Spleen (tissue), 11 donors: ENCODE data around the gene ADCY10. TPM values are rescaled to one million over a fixed set of nuclear protein-coding genes. Genes with fewer than 3 reads are reported as not detected.

Experiments used
- DNase-seq: peaks from one replicate; pipeline ENCODE4 v3.0.0-alpha.2; 2020
- H3K27ac ChIP-seq, 8 donors: fragments of 200-600 bp; sonication (generic) in 7 of 8; 1 replicate in 4 of 8; 2 replicates in 4 of 8; pipeline versions ENCODE4 v1.5.0 to v1.8.0; 2016 to 2021; ENCODE audit warnings: inconsistent platforms in 4 of 8, mild to moderate bottlenecking in 4 of 8, moderate library complexity in 1 of 8
- H3K27me3 ChIP-seq, 7 donors: fragments of 200-600 bp; sonication (generic) in 6 of 7; replicated peaks in 1 of 7; 1 replicate in 4 of 7; 2 replicates in 3 of 7; pipeline versions ENCODE4 v1.5.0 to v1.8.0; 2016 to 2021; ENCODE audit warnings: inconsistent platforms in 3 of 7, mild to moderate bottlenecking in 1 of 7
- H3K36me3 ChIP-seq, 6 donors: fragments of 200-600 bp; sonication (generic) in 5 of 6; 1 replicate in 4 of 6; 2 replicates in 2 of 6; pipeline versions ENCODE4 v1.5.0 to v1.8.0; 2016 to 2021; ENCODE audit warnings: inconsistent platforms in 2 of 6
- H3K4me1 ChIP-seq, 6 donors: fragments of 200-600 bp; sonication (generic) in 5 of 6; 1 replicate in 3 of 6; 2 replicates in 3 of 6; pipeline versions ENCODE4 v1.5.0 to v1.8.0; 2016 to 2021; ENCODE audit warnings: inconsistent platforms in 3 of 6
- H3K4me3 ChIP-seq, 8 donors: fragments of 200-600 bp; sonication (generic) in 7 of 8; 1 replicate in 4 of 8; 2 replicates in 4 of 8; pipeline versions ENCODE4 v1.5.0 to v1.8.0; 2016 to 2021; ENCODE audit warnings: inconsistent platforms in 4 of 8, mild to moderate bottlenecking in 4 of 8, moderate library complexity in 2 of 8
- H3K9me3 ChIP-seq, 8 donors: fragments of 200-600 bp; sonication (generic) in 7 of 8; 1 replicate in 4 of 8; 2 replicates in 4 of 8; pipeline versions ENCODE4 v1.5.0 to v1.8.0; 2016 to 2021; ENCODE audit warnings: inconsistent platforms in 4 of 8
- POLR2A ChIP-seq, 3 donors: fragments of 450-650 bp; IDR thresholded peaks; one replicate each; pipeline ENCODE4 v1.5.1; 2017; ENCODE audit warnings: antibody characterized with exemption in 3 of 3, mild to moderate bottlenecking in 1 of 3
- POLR2AphosphoS5 ChIP-seq, 3 donors: sonication (generic); formaldehyde crosslinking; IDR thresholded peaks; one replicate each; pipeline ENCODE4 v1.5.1; 2017; ENCODE audit warnings: antibody characterized with exemption in 3 of 3
- WGBS, 5 donors: extraction: QIAGEN DNeasy Blood & Tissue Kit in 3 of 5; methylation state at CpG; one replicate each; pipeline versions ENCODE4 v1.1.5 to v1.1.7; 2013 to 2018; 5-methylcytosine and 5-hydroxymethylcytosine counted together
- intact Hi-C: fragments of 100-400 bp; cut with DNase I; formaldehyde crosslinking; loops from one replicate; pipeline ENCODE4 v1.15.0; 2023; ENCODE audit warnings: low total_unique reads
- polyA plus RNA-seq, 3 donors: library from polyadenylated mRNA; stranded (reverse); fragments of 200-250 nt; gene quantifications; one replicate each; pipeline ENCODE4 v1.2.1, GENCODE V29; 2013
- total RNA-seq, 7 donors: library from RNA; depleted of rRNA in 3 of 7; stranded (reverse); fragments of >200 nt in 3 of 7; fragmentation: NEBNext Ultra II Directional in 4 of 7; extraction: Animal tissue kit (Norgen Biotek cat#: 25700) in 4 of 7; gene quantifications; one replicate each; pipeline versions ENCODE4 v1.1.0 to v1.2.1, GENCODE V29; 2016 to 2021
- TF ChIP-seq, protein P1 (sequence below), 11 experiments: fragments of 200-600 bp in 7 of 11; fragments of 450-650 bp in 4 of 11; sonication (generic) in 4 of 11; IDR thresholded peaks in 8 of 11; conservative IDR thresholded peaks in 3 of 11; 1 replicate in 7 of 11; 2 replicates in 4 of 11; pipeline versions ENCODE4 v1.4.0 to v1.8.0; 2016 to 2021; ENCODE audit warnings: antibody characterized with exemption in 11 of 11, inconsistent platforms in 4 of 11, mild to moderate bottlenecking in 1 of 11
- donor health status: healthy with polysubstance abuse.
- donor health status: DM: no; HTN: no; CAD: no; lungs with moderate emphysema.
- donor health status: DM: no; HTN: no; CAD: no.
- donor health status: Bipolar disorder and iron deficiency.
- donor health status: healthy.
- donor health status: DM: no; HTN: no; CAD: no.
- donor health status: DM: yes; HTN: yes; CAD: no.

The ADCY10 gene
- total and polyA plus RNA-seq, 10 donors: 0.04 to 0.40 (median 0.16) TPM; not detected in 4

GRCh38 chr1:167854184-167854583 is 59.8 kb downstream of the ADCY10 start:
- no peaks in the 10 kb centered on the region for H3K4me1 ChIP-seq
- no peak overlapping the region for H3K27ac ChIP-seq
- no peaks in the 10 kb centered on the region for H3K27me3 ChIP-seq
- WGBS, 5 donors: 84 to 91% (median 86%) methylated on average over 5 of the region's 5 CpGs
- TF ChIP-seq POLR2AphosphoS5 (IDR thresholded peaks at IDR 0.05): no peak
- no peak for TF ChIP-seq POLR2A (IDR thresholded peaks at IDR 0.05)
- TF ChIP-seq, protein P1, sequence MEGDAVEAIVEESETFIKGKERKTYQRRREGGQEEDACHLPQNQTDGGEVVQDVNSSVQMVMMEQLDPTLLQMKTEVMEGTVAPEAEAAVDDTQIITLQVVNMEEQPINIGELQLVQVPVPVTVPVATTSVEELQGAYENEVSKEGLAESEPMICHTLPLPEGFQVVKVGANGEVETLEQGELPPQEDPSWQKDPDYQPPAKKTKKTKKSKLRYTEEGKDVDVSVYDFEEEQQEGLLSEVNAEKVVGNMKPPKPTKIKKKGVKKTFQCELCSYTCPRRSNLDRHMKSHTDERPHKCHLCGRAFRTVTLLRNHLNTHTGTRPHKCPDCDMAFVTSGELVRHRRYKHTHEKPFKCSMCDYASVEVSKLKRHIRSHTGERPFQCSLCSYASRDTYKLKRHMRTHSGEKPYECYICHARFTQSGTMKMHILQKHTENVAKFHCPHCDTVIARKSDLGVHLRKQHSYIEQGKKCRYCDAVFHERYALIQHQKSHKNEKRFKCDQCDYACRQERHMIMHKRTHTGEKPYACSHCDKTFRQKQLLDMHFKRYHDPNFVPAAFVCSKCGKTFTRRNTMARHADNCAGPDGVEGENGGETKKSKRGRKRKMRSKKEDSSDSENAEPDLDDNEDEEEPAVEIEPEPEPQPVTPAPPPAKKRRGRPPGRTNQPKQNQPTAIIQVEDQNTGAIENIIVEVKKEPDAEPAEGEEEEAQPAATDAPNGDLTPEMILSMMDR (IDR thresholded peaks at IDR 0.05 in 8 of 11, conservative IDR thresholded peaks at IDR 0.05 in 3 of 11): no peak
- intact Hi-C loops: no loop called here
- no peak overlapping the region for H3K4me3 ChIP-seq
- no peaks in the 10 kb centered on the region for H3K36me3 ChIP-seq
- no peak for DNase-seq
- H3K9me3 ChIP-seq: no peaks in the 10 kb centered on the region

GRCh38 chr1:167849666-167850065 is 64.3 kb downstream of the ADCY10 start:
- Histone ChIP-seq H3K9me3 (no peaks in the 10 kb centered on the region), H3K27ac (no peak overlapping the region), H3K4me3 (no peak overlapping the region), H3K4me1 (no peaks in the 10 kb centered on the region), H3K27me3 (no peaks in the 10 kb centered on the region), H3K36me3 (no peaks in the 10 kb centered on the region)
- intact Hi-C loops: no loop called here
- no peak for DNase-seq
- TF ChIP-seq POLR2AphosphoS5 (IDR thresholded peaks at IDR 0.05) (no peak), POLR2A (IDR thresholded peaks at IDR 0.05) (no peak)
- TF ChIP-seq, protein P1 (IDR thresholded peaks at IDR 0.05 in 8 of 11, conservative IDR thresholded peaks at IDR 0.05 in 3 of 11): no peak
- 83 to 90% (median 89%) methylated on average over 7 of the region's 7 CpGs for WGBS, 5 donors

DNA sequence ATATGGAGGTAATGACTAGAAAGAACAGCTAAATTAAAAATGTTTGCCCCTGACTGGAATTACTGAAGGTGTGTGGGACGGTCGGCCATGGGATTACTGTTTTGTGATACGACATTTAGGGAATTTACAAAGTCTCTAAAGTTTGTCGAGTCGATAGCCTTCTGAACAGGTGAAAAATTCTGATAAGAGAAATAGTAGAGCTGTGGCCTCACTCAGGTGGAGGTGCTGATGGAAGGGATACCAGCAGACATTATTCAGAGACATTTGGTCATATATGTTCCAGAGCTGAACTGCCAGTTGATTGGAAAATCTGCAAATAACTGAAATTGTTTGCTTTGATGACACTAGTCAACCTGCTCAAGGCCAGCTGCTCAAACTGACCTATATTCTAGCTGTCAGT is 71.1 kb downstream of the ADCY10 start:
- Histone ChIP-seq H3K4me1 (no peaks in the 10 kb centered on the region), H3K36me3 (no peaks in the 10 kb centered on the region), H3K27ac (no peak overlapping the region), H3K9me3 (no peaks in the 10 kb centered on the region), H3K4me3 (no peak overlapping the region), H3K27me3 (no peaks in the 10 kb centered on the region)
- WGBS, 5 donors: 94 to 98% (median 96%) methylated on average over 5 of the region's 5 CpGs
- intact Hi-C loops: no loop called here
- DNase-seq: no peak
- TF ChIP-seq POLR2A (IDR thresholded peaks at IDR 0.05): no peak

DNA sequence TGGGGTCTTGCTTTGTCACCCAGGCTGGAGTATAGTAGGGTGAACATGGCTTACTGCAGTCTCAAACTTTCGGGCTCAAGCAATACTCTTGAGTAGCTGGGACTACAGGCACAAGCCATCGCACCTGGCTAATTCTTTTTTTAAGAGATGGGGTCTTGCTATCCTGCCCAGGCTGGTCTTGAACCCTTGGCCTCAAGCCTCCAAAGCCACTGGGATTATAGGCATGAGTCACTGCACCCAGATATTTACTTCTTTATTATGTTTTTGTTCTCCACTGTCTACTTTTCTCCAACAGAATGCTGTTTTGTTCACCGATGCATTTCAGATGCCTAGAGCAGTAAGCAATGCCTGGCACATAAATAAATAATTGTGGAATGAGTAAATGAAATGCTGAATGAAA is 72.4 kb downstream of the ADCY10 start:
- intact Hi-C loops: no loop called here
- TF ChIP-seq POLR2AphosphoS5 (IDR thresholded peaks at IDR 0.05) (no peak), POLR2A (IDR thresholded peaks at IDR 0.05) (no peak)
- TF ChIP-seq, protein P1 (IDR thresholded peaks at IDR 0.05 in 8 of 11, conservative IDR thresholded peaks at IDR 0.05 in 3 of 11): no peak
- no peaks in the 10 kb centered on the region for H3K9me3 ChIP-seq

GRCh38 chr1:167839009-167839408 is 74.9 kb downstream of the ADCY10 start:
- H3K27me3 ChIP-seq: no peaks in the 10 kb centered on the region
- 85 to 97% (median 88%) methylated on average over 2 of the region's 2 CpGs for WGBS, 5 donors
- H3K36me3 ChIP-seq: no peaks in the 10 kb centered on the region
- no peak for DNase-seq
- H3K4me1 ChIP-seq: no peaks in the 10 kb centered on the region
- H3K4me3 ChIP-seq: no peak overlapping the region
- H3K9me3 ChIP-seq: no peaks in the 10 kb centered on the region
- TF ChIP-seq POLR2AphosphoS5 (IDR thresholded peaks at IDR 0.05) (no peak), POLR2A (IDR thresholded peaks at IDR 0.05) (no peak)
- TF ChIP-seq, protein P1 (IDR thresholded peaks at IDR 0.05 in 8 of 11, conservative IDR thresholded peaks at IDR 0.05 in 3 of 11): no peak
- intact Hi-C loops: no loop called here
- no peak overlapping the region for H3K27ac ChIP-seq

More for the DNA sequence above, 72.4 kb downstream of the ADCY10 start:
- H3K36me3 ChIP-seq: no peaks in the 10 kb centered on the region
- no peak overlapping the region for H3K4me3 ChIP-seq
- no peak for DNase-seq
- H3K27me3 ChIP-seq: no peaks in the 10 kb centered on the region
- H3K27ac ChIP-seq: no peak overlapping the region
- H3K4me1 ChIP-seq: no peaks in the 10 kb centered on the region
- 88 to 99% (median 95%) methylated on average over 3 of the region's 3 CpGs for WGBS, 5 donors
